UCSD-AML1 (cell line): ENCODE results near the gene CADM2.
"Not testable (repeated sequence)": the region's sequence is repeated elsewhere in the genome, so short reads cannot be mapped to it uniquely, and the experiment has no call there.

ENCODE experiments used
- DNase-seq: peaks from one replicate; lab custom pipeline; 2025; ENCODE audit not compliant: unreplicated experiment; lab: John Stamatoyannopoulos, UW

Gene CADM2

GRCh38 chr3:84958495-84959469 lies at the start of gene CADM2:
Gene CADM2, plus strand, starts transcription at chr3:84958989.
- peak; percentile 84 for DNase-seq

GRCh38 chr3:84918592-84918991 lies 40.2 kb upstream of the CADM2 start:
- DNase-seq, result not testable (repeated sequence)

- no peak for DNase-seq
Measured at GRCh38 chr3:84922682-84923081, 36.1 kb upstream of the CADM2 start.

- no peak for DNase-seq
Measured at GRCh38 chr3:84925571-84925970, 33.2 kb upstream of the CADM2 start.

GRCh38 chr3:84943379-84943778 lies 15.4 kb upstream of the CADM2 start:
- no peak for DNase-seq

- DNase-seq, result no peak
Measured at GRCh38 chr3:84946240-84946639, 12.5 kb upstream of the CADM2 start.

- DNase-seq, result no peak
Measured at GRCh38 chr3:84959470-84960271, 882 bp downstream of the CADM2 start.

GRCh38 chr3:84960581-84960980 lies 1.8 kb downstream of the CADM2 start:
- DNase-seq, result no peak

- DNase-seq, result no peak
Measured at GRCh38 chr3:84961011-84961410, 2.2 kb downstream of the CADM2 start.

- no peak for DNase-seq
Measured at GRCh38 chr3:84961521-84962255, 2.9 kb downstream of the CADM2 start.

- DNase-seq, result no peak
Measured at GRCh38 chr3:84962415-84962814, 3.6 kb downstream of the CADM2 start.

- no peak for DNase-seq
Measured at GRCh38 chr3:84963137-84963536, 4.3 kb downstream of the CADM2 start.

- peak; percentile 8 for DNase-seq
Measured at GRCh38 chr3:84965141-84965540, 6.4 kb downstream of the CADM2 start.

GRCh38 chr3:84967767-84968581 lies 9.2 kb downstream of the CADM2 start:
- DNase-seq, result no peak

- no peak for DNase-seq
Measured at GRCh38 chr3:84968701-84969235, 10.0 kb downstream of the CADM2 start.

GRCh38 chr3:84974347-84974746 lies 15.6 kb downstream of the CADM2 start:
- DNase-seq, result no peak

GRCh38 chr3:84977021-84977420 lies 18.2 kb downstream of the CADM2 start:
- no peak for DNase-seq

- DNase-seq, result no peak
Measured at GRCh38 chr3:84978843-84979242, 20.1 kb downstream of the CADM2 start.

GRCh38 chr3:84980011-84980410 lies 21.2 kb downstream of the CADM2 start:
- no peak for DNase-seq

- no peak for DNase-seq
Measured at GRCh38 chr3:84980456-84980855, 21.7 kb downstream of the CADM2 start.
